BE2C (cell line): ENCODE data around the gene SMG6.
"Not testable (repeated sequence)": the region's sequence is repeated elsewhere in the genome, so short reads cannot be mapped to it uniquely, and the experiment has no call there.

Experiments
- DNase-seq: peaks from one replicate; pipeline ENCODE4 v3.0.0-alpha.2; 2020
- H3K27me3 ChIP-seq: fragments of 250-450 bp; sonication (Bioruptor Pico); 2 replicates; pipeline ENCODE4 v1.5.1; 2020; ENCODE audit warnings: mild to moderate bottlenecking
- H3K36me3 ChIP-seq: fragments of 250-450 bp; sonication (Bioruptor Pico); 2 replicates; pipeline ENCODE4 v1.5.1; 2020; ENCODE audit warnings: mild to moderate bottlenecking
- H3K4me1 ChIP-seq: fragments of 250-450 bp; sonication (Bioruptor Pico); 2 replicates; pipeline ENCODE4 v1.5.1; 2020
- H3K4me3 ChIP-seq: 2 replicates; pipeline ENCODE4 v1.5.1; 2011; ENCODE audit warnings: low read depth, low read length
- H3K9me3 ChIP-seq: fragments of 250-450 bp; sonication (Bioruptor Pico); 2 replicates; pipeline ENCODE4 v1.5.1; 2020
- TF ChIP-seq, protein P1 (sequence below): IDR thresholded peaks from 2 replicates; pipeline ENCODE4 v1.5.1; 2012; ENCODE audit warnings: mild to moderate bottlenecking, low read depth, low read length

Gene SMG6

DNA sequence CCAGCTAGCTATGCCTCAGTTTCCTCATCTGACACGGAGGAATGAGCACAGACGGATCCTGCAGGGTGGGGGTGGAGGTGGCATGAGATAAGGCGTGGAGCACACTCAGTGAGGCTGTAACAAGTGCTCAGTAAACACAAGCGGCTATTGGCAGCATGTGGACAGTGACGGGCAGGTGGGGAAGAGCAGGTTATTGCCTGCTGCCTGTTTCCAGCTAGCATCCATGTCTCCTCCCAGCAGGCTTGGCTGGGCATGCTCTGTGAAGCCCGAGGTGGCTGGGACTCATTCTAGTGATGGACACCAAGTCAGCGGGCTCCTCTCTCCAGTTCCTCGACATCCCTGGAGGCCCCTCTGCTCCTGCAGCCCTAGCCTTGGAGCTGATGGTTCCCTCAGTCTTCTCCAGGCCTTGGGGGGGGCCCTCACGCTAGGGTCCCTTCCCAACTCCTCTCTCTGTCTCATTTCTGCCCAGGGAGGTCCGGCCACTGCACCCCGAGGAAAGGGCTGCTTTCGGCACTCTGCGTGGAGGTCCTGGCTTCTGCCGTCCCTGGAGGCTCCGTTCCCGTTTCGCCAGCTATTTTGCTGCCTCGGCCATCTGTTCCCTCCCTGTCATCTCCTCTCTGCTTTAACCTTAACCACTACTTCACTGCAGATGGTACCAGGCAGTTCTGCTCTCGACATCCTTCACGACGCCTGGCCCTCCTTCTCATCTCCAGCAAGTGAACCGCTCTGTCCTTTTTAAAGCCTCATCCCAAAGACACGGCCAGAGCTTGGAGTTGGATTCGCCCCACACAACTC lies 284.7 kb downstream of the SMG6 start:
- Histone ChIP-seq H3K27me3 (peaks cover 3% of the 10 kb centered on the region), H3K36me3 (no peaks in the 10 kb centered on the region), H3K4me1 (no peaks in the 10 kb centered on the region), H3K4me3 (no peak overlapping the region), H3K9me3 (no peaks in the 10 kb centered on the region)
- TF ChIP-seq, protein P1, sequence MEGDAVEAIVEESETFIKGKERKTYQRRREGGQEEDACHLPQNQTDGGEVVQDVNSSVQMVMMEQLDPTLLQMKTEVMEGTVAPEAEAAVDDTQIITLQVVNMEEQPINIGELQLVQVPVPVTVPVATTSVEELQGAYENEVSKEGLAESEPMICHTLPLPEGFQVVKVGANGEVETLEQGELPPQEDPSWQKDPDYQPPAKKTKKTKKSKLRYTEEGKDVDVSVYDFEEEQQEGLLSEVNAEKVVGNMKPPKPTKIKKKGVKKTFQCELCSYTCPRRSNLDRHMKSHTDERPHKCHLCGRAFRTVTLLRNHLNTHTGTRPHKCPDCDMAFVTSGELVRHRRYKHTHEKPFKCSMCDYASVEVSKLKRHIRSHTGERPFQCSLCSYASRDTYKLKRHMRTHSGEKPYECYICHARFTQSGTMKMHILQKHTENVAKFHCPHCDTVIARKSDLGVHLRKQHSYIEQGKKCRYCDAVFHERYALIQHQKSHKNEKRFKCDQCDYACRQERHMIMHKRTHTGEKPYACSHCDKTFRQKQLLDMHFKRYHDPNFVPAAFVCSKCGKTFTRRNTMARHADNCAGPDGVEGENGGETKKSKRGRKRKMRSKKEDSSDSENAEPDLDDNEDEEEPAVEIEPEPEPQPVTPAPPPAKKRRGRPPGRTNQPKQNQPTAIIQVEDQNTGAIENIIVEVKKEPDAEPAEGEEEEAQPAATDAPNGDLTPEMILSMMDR = no peak
- DNase-seq = no peak

DNA sequence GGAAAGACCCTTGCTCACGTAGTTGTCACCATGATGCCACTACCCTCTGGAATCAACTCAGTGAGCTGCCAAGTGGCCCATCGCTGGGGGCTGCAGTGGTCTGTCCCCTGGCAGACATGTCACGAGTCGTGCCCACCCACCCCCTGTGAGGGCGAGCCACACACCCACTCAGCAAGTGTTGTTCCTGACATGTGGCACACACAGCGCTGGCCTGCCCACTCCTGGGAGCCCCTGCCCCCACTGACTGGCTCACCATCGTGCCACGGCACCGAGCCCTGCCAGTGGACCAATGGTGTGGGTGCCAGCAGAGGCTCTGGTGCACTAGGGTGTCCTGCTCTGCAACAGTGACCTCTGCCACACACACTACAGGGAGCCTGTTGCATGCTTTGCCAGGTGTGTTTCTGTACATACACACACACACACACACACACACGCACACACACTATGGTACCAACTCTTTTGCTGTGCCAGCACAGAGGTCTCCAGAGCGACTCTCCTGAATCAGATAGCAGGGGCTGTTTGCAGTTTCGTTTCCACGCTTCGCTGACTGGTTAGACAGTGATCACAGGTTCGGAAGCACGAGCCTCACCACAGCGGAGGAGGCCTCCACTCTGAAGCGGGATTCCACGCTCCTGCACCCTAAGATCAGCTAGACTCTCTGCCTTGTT lies 286.2 kb downstream of the SMG6 start:
- no peak overlapping the region for H3K4me3 ChIP-seq
- no peaks in the 10 kb centered on the region for H3K27me3 ChIP-seq

DNA sequence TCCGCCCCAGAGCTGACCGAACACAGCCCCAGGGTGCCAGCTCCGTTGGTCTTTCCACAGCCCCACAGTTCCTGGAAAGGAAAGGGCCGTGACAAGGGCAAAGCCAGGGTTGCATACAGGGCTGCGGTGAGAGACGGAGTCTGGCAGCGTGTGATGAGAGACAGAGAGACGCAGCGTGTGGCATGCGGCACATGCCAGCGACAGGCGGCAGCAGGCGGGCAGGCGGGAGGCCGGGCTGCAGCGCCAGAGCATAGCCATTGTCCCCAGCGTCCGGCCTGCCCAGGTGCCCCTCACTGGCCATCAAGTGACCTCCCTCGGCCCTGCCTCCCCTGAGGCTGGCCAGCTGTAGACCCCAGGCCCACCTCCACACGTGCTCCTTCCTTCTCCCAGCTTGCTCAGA lies 287.1 kb downstream of the SMG6 start:
- DNase-seq = no peak
- H3K4me3 ChIP-seq = no peak overlapping the region
- H3K9me3 ChIP-seq = no peaks in the 10 kb centered on the region
- no peaks in the 10 kb centered on the region for H3K27me3 ChIP-seq
- TF ChIP-seq, protein P1 = no peak
- no peaks in the 10 kb centered on the region for H3K4me1 ChIP-seq
- no peaks in the 10 kb centered on the region for H3K36me3 ChIP-seq

More for the DNA sequence above, 286.2 kb downstream of the SMG6 start:
- TF ChIP-seq, protein P1 = no peak
- Histone ChIP-seq H3K9me3 (no peaks in the 10 kb centered on the region), H3K36me3 (no peaks in the 10 kb centered on the region), H3K4me1 (no peaks in the 10 kb centered on the region)
- DNase-seq = no peak

DNA sequence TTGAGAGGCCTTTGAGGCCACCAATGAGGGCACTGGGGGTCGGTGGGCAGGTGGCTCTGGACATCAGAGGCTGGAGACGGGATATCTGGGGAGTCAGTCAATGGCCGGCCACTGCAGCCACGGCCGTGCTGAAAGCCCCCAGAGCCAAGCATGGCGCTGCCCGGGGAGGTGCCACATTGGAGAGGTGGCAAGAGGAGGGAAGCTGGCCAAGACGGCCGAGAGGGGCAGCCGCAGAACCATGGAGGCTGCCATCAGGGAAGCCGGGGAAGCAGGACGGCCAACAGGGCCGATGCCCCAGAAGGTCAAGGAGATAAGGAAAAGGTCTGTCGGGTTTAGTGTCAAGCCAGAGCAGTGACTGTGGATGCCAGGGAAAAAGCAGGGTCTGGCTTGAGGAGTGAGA lies 288.3 kb downstream of the SMG6 start:
- H3K27me3 ChIP-seq = no peaks in the 10 kb centered on the region
- no peak for DNase-seq
- TF ChIP-seq, protein P1 = no peak
- no peak overlapping the region for H3K4me3 ChIP-seq
- no peaks in the 10 kb centered on the region for H3K36me3 ChIP-seq
- H3K4me1 ChIP-seq = no peaks in the 10 kb centered on the region
- H3K9me3 ChIP-seq = no peaks in the 10 kb centered on the region

DNA sequence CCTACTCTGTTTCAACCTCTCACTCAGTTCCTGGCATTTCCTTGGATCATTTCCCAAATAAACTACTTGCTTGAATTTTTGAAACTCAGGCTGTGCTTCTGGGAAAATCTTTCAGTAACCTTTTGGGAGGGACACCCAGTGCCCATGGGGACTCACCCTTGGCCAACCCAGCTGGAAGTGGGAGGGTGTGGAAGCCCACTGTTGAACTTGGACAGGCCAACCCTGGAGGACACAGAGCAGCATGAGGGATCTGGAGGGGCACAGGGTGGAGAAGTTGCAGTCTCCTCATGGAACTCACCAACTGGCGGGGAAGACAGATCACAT lies 289.6 kb downstream of the SMG6 start:
- DNase-seq = no peak
- Histone ChIP-seq H3K27me3 (no peaks in the 10 kb centered on the region), H3K4me3 (no peak overlapping the region), H3K9me3 (no peaks in the 10 kb centered on the region), H3K4me1 (no peaks in the 10 kb centered on the region), H3K36me3 (no peaks in the 10 kb centered on the region)
- TF ChIP-seq, protein P1 = no peak

DNA sequence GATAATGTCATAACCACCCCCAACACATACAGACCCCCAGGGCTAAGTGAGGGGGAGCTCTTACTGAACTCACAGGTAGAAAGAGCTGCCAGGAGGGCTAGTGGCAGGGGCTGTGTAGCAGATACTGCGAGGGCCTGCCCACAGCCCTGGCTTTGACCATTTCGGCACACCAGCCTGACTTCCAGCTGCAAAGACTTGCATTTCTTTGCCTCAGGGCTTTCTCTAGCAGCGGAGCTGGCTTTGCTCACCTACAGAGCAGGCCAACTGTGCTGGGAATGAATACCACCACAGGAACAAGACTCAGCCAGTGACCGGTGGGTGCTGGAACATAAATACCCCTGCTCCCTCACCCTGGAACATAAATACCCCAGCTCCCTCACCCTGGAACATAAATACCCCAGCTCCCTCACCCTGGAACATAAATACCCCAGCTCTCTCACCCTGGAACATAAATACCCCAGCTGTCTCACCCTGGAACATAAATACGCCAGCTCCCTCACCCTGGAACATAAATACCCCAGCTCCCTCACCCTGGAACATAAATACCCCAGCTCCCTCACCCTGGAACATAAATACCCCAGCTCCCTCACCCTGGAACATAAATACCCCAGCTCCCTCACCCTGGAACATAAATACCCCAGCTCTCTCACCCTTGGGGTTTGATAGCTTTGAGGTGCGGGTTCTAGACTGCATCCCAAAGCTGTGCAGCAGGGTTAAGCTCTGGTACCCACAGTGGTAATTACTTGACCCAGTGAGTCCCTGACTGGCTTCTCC lies 290.2 kb downstream of the SMG6 start:
- not testable (repeated sequence) for H3K4me3 ChIP-seq, DNase-seq, H3K4me1 ChIP-seq, H3K9me3 ChIP-seq, H3K27me3 ChIP-seq, H3K36me3 ChIP-seq
